ENCODE results near the gene GRIP1.

GRIP1 gene

DNA sequence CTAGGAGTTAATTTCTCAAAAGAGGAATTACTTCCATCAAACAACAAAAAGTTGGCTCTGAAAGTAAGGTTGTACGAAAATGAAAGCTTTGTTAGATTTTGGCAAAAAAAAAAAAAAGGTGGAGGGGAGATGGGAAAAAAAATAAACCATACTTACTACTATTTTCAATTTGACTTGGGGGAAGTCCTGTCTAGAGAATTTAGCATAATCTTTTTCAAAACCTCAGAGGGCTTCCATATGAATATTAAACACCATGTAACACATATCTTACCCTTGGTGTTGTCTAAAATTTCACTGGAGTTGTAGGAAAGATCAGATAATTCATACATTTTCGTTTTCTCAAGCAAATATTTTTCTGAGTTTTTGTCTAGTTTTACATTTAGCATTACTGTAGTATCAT is 17.5 kb downstream of the GRIP1 start:
- FAIRE-seq (no peak), DNase-seq (ENCODE audit: insufficient read length, low spot score) (peak; percentile 4)
- TF ChIP-seq TAF1 (IDR thresholded peaks at IDR 0.05; ENCODE audit: low read depth, low read length) (no peak), POU2F2 (IDR thresholded peaks at IDR 0.05; ENCODE audit: low read depth, low read length) (no peak), POLR2A (IDR thresholded peaks at IDR 0.05; ENCODE audit: low read depth, low read length) (no peak), POLR2AphosphoS5 (IDR thresholded peaks at IDR 0.05; ENCODE audit: low read depth, low read length) (no peak), SPI1 (IDR thresholded peaks at IDR 0.05; ENCODE audit: low read depth, low read length) (no peak), PAX5 (IDR thresholded peaks at IDR 0.05; ENCODE audit: insufficient read depth, low read length, severe bottlenecking) (no peak)

DNA sequence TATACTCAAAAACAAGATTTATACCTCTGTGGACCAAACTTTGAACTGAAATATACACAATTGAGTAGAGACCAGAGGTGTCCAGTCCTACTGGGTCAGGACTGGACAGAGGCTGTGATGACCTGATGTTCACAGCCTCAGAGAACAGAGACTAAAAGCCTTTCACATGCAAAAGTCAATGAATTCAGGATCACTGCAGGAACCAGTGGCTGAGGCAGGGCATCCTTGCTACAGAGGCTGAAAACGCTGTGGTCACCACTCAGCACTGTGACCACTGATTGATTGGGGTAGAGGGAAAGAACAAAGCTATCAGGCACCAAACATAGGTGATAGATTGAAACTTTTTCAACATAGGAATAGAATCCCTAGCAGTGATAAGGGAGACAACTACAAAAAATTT is 25.1 kb downstream of the GRIP1 start:
- TF ChIP-seq TAF1 (IDR thresholded peaks at IDR 0.05; ENCODE audit: low read depth, low read length) (no peak), SPI1 (IDR thresholded peaks at IDR 0.05; ENCODE audit: low read depth, low read length) (no peak), POU2F2 (IDR thresholded peaks at IDR 0.05; ENCODE audit: low read depth, low read length) (no peak), PAX5 (IDR thresholded peaks at IDR 0.05; ENCODE audit: insufficient read depth, low read length, severe bottlenecking) (no peak), POLR2AphosphoS5 (IDR thresholded peaks at IDR 0.05; ENCODE audit: low read depth, low read length) (no peak), POLR2A (IDR thresholded peaks at IDR 0.05; ENCODE audit: low read depth, low read length) (no peak)
- DNase-seq (ENCODE audit: insufficient read length, low spot score) (no peak), FAIRE-seq (no peak)

DNA sequence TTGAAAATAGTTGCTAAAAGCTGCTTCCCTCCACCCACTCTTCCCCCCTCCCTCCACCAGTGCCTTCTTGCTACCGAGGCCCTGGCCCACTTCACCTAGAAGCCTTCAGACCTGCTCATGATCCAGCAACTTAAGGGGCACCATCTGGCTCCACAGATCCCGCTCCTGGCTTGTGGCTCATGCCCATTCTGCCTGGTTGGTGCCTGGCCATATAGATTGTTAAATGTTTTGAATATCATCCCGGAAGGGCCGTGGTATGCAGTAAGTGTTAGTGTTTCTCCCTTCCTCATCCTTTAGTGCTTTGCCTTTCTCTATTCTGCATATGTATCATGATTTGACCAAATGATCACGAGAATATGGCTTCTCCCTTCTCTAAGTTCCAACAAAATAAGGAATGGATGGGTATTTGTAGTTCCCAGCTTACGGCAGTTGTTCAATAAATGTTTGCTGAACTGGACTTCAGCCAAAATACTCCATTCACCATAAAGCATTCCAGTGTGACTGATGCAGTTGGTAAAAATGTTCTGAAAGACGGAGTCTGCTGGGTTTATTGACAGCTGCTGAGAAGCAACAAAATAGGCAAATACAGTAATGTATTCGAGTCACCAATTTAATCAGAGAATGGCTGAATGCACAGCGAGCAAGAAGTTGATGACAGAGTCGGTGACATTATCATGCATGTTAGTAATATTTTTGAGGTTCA is 30.7 kb downstream of the GRIP1 start:
- FAIRE-seq (no peak), DNase-seq (ENCODE audit: insufficient read length, low spot score) (no peak)
- TF ChIP-seq TAF1 (IDR thresholded peaks at IDR 0.05; ENCODE audit: low read depth, low read length) = no peak
- TF ChIP-seq POLR2A (IDR thresholded peaks at IDR 0.05; ENCODE audit: low read depth, low read length) = no peak
- no peak for TF ChIP-seq POLR2AphosphoS5 (IDR thresholded peaks at IDR 0.05; ENCODE audit: low read depth, low read length)
- TF ChIP-seq SPI1 (IDR thresholded peaks at IDR 0.05; ENCODE audit: low read depth, low read length) = no peak
- TF ChIP-seq POU2F2 (IDR thresholded peaks at IDR 0.05; ENCODE audit: low read depth, low read length) = no peak
- no peak for TF ChIP-seq PAX5 (IDR thresholded peaks at IDR 0.05; ENCODE audit: insufficient read depth, low read length, severe bottlenecking)

DNA sequence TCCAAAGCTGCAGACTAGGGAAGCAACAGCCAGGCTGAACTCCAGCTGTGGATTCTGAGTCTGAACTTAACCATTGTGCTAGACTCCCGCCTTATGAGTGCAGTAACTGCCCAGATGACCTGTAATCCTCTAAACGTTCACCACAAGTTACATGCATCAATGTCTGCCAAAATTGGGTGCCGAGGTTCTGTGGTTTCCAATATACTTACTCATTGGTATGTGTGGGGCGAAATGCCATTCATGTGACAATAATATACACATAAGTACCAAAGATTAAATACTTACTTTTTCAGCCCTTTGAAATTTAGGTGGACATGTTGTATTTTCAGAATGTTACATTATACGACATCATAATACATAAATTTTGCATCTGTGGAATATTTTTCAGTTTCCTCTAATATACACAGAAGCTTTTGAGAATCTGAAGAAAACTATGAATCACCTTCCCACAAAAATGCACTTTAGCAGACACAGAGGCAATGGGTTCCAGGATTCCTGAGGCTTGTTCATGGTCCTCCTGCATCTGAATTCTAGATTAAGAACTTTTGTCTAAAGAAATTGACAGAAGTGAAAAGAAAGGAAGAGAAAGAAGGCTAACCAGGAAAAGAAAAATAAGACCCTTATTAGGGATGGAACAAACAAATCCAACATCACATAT is 31.7 kb downstream of the GRIP1 start:
- no peak for FAIRE-seq
- TF ChIP-seq SPI1 (IDR thresholded peaks at IDR 0.05; ENCODE audit: low read depth, low read length) (no peak), PAX5 (IDR thresholded peaks at IDR 0.05; ENCODE audit: insufficient read depth, low read length, severe bottlenecking) (no peak), POU2F2 (IDR thresholded peaks at IDR 0.05; ENCODE audit: low read depth, low read length) (no peak)
- no peak for DNase-seq (ENCODE audit: insufficient read length, low spot score)

DNA sequence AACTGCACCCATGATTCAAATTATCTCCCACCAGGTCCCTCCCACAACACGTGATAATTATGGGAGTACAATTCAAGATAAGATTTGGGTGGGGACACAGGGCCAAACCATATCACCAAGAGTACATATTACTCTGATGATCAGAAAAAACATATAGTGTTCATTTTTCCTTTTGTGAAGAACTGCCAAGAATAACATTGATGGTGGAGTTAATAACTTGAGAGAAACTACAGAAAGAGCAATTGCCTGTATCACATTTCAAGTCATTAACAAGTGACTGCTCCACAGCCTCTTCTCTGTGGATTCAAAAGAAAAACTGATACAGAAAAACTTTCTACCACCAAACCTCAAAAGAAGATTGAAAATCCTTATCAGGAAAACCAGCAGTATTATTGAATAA is 34.7 kb downstream of the GRIP1 start:
- DNase-seq (ENCODE audit: insufficient read length, low spot score) (no peak), FAIRE-seq (no peak)
- no peak for TF ChIP-seq SPI1 (IDR thresholded peaks at IDR 0.05; ENCODE audit: low read depth, low read length)
- TF ChIP-seq PAX5 (IDR thresholded peaks at IDR 0.05; ENCODE audit: insufficient read depth, low read length, severe bottlenecking) = no peak
- no peak for TF ChIP-seq POU2F2 (IDR thresholded peaks at IDR 0.05; ENCODE audit: low read depth, low read length)
- no peak for TF ChIP-seq POLR2A (IDR thresholded peaks at IDR 0.05; ENCODE audit: low read depth, low read length)
- TF ChIP-seq TAF1 (IDR thresholded peaks at IDR 0.05; ENCODE audit: low read depth, low read length) = no peak
- no peak for TF ChIP-seq POLR2AphosphoS5 (IDR thresholded peaks at IDR 0.05; ENCODE audit: low read depth, low read length)

DNA sequence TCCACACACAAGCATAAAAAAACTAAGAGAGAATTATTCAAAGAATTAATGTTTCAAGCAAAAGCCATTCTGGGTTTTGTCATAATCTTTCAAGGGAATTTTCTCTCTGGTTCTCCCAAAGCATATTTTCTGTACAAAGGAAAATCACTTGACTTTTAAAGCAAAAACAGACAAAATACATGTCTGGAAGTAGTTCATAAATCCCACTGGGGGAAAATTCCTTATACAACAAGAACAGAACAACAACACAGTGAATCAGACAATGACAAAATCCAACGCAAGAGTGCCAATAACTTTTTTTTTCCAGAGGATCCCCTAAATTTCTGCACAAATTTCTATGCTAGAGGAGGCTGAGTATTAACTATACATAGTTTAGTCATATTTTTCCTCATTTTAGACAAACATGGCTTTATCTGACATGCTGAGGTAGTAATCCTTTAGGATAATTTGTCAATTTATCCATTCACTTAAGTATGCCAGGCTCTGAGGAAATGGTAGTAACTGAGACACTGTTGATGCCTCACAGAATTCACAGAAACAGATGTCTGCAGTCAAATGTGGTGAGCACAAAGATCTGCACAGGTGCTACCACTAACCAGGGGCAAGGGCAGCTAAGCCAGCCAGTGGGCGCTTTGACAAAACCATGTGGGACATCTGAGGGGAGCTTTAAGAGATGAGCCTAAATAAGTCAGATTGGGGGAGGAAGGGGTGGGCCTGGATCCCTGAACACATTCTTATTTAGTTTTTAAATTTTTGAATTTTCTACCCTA is 38.0 kb downstream of the GRIP1 start:
- TF ChIP-seq SPI1 (IDR thresholded peaks at IDR 0.05; ENCODE audit: low read depth, low read length) = no peak
- no peak for TF ChIP-seq POLR2A (IDR thresholded peaks at IDR 0.05; ENCODE audit: low read depth, low read length)
- TF ChIP-seq POU2F2 (IDR thresholded peaks at IDR 0.05; ENCODE audit: low read depth, low read length) = no peak
- TF ChIP-seq PAX5 (IDR thresholded peaks at IDR 0.05; ENCODE audit: insufficient read depth, low read length, severe bottlenecking) = no peak
- TF ChIP-seq POLR2AphosphoS5 (IDR thresholded peaks at IDR 0.05; ENCODE audit: low read depth, low read length) = no peak
- TF ChIP-seq TAF1 (IDR thresholded peaks at IDR 0.05; ENCODE audit: low read depth, low read length) = no peak
- DNase-seq (ENCODE audit: insufficient read length, low spot score) (no peak), FAIRE-seq (no peak)

DNA sequence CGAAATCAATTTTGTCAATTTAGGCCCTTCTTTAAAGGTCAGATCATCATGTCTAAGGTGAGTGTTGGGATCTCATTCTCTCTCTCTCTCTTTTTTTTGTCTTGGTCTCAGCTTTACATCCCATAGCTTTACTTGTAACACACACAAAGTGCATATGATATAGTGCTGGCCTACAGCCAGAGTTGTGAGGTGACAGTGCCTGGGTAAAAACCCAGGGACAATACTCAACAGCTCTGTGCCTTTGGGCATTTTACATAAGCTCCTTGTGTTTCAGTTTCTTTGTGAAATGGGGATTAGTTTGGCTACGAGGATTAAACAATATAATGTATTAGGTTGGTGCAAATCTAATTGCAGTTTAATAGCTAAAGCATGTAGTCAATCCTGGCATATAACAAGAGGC is 40.2 kb downstream of the GRIP1 start:
- TF ChIP-seq TAF1 (IDR thresholded peaks at IDR 0.05; ENCODE audit: low read depth, low read length) = no peak
- TF ChIP-seq PAX5 (IDR thresholded peaks at IDR 0.05; ENCODE audit: insufficient read depth, low read length, severe bottlenecking) = no peak
- TF ChIP-seq POLR2AphosphoS5 (IDR thresholded peaks at IDR 0.05; ENCODE audit: low read depth, low read length) = no peak
- no peak for TF ChIP-seq POU2F2 (IDR thresholded peaks at IDR 0.05; ENCODE audit: low read depth, low read length)
- no peak for TF ChIP-seq POLR2A (IDR thresholded peaks at IDR 0.05; ENCODE audit: low read depth, low read length)
- TF ChIP-seq SPI1 (IDR thresholded peaks at IDR 0.05; ENCODE audit: low read depth, low read length) = no peak
- no peak for FAIRE-seq

DNA sequence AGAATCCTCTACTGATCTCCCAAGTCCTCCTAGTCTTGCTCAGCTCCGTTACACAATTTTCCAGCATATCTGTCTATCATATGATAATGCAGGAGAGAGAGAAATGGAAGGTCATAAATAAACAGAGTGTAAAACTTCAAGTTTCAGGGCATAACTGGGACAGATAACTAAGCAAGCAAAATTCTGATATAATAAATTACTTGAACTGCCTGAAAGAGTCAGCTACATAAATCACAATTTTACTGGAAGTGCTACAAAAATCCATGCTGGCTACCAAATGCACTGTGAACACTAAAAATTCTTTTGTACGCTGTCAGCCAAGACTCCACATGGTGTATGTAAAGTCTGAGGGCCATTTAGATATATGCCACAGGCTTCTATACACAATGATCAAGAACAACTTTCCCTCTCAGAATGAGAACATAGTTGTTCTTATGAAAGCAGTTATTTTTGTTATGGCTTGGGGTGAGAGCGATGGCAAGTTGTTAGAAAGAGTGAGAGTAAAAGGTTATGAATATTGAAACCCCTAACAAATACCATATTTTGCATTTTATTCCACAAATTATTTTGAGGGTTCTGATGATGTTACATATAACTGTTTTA is 41.1 kb downstream of the GRIP1 start:
- FAIRE-seq (peak; percentile 20), DNase-seq (ENCODE audit: insufficient read length, low spot score) (no peak)
- no peak for TF ChIP-seq POU2F2 (IDR thresholded peaks at IDR 0.05; ENCODE audit: low read depth, low read length)
- no peak for TF ChIP-seq POLR2AphosphoS5 (IDR thresholded peaks at IDR 0.05; ENCODE audit: low read depth, low read length)
- no peak for TF ChIP-seq TAF1 (IDR thresholded peaks at IDR 0.05; ENCODE audit: low read depth, low read length)
- no peak for TF ChIP-seq SPI1 (IDR thresholded peaks at IDR 0.05; ENCODE audit: low read depth, low read length)
- no peak for TF ChIP-seq POLR2A (IDR thresholded peaks at IDR 0.05; ENCODE audit: low read depth, low read length)
- TF ChIP-seq PAX5 (IDR thresholded peaks at IDR 0.05; ENCODE audit: insufficient read depth, low read length, severe bottlenecking) = no peak

More for the DNA sequence above, 40.2 kb downstream of the GRIP1 start:
- no peak for DNase-seq (ENCODE audit: insufficient read length, low spot score)

DNA sequence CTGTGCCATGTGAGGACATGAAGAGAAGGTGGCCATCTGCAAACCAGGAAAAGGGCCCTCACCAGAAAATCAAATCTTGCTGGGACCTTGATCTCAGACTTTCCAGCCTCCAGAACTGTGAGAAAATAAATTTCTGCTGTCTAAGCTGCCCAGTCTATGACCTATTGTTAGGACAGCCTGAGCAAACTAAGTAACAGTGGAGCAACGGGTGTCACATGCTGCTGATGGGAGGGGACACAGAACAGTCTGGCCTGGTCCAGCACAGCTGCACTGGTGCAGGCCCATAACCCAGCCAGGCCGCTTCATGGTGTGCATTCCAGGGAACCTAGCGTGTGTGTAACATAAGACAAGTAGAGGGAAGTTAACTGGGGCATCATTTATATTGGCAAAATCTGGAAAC is 42.1 kb downstream of the GRIP1 start:
- FAIRE-seq (no peak), DNase-seq (ENCODE audit: insufficient read length, low spot score) (no peak)
- TF ChIP-seq SPI1 (IDR thresholded peaks at IDR 0.05; ENCODE audit: low read depth, low read length) = no peak
- no peak for TF ChIP-seq POLR2AphosphoS5 (IDR thresholded peaks at IDR 0.05; ENCODE audit: low read depth, low read length)

Measured in GM12891 (cell line).